Hepatocyte (in vitro differentiated cells): Measurements from ENCODE around the gene ALDH4A1. TPM values are rescaled to one million over a fixed set of nuclear protein-coding genes. Genes with fewer than 3 reads are reported as not detected.

Experiments
- DNase-seq: peaks from one replicate; pipeline ENCODE4 v3.0.0-alpha.2; 2016; ENCODE audit warnings: low spot score
- H2AFZ ChIP-seq: fragments of 200-600 bp; sonication (generic); 2 replicates; pipeline ENCODE4 v1.6.0; 2016; ENCODE audit warnings: antibody characterized with exemption, mild to moderate bottlenecking
- H3K27ac ChIP-seq: fragments of 200-600 bp; sonication (generic); 2 replicates; pipeline ENCODE4 v1.5.1; 2016; ENCODE audit warnings: mild to moderate bottlenecking
- H3K27me3 ChIP-seq: fragments of 200-600 bp; sonication (generic); 2 replicates; pipeline ENCODE4 v1.6.1; 2016
- H3K36me3 ChIP-seq: fragments of 200-600 bp; sonication (generic); replicated peaks from 2 replicates; pipeline ENCODE4 v1.5.1; 2016; ENCODE audit warnings: low read depth; ENCODE audit not compliant: insufficient read depth
- H3K4me1 ChIP-seq: fragments of 200-600 bp; sonication (generic); 2 replicates; pipeline ENCODE4 v1.5.1; 2016; ENCODE audit warnings: mild to moderate bottlenecking, moderate library complexity; ENCODE audit not compliant: insufficient read depth
- H3K4me2 ChIP-seq: fragments of 200-600 bp; sonication (generic); 2 replicates; pipeline ENCODE4 v1.6.0; 2016
- H3K4me3 ChIP-seq: fragments of 200-600 bp; sonication (generic); 2 replicates; pipeline ENCODE4 v1.5.1; 2016; ENCODE audit warnings: mild to moderate bottlenecking
- H3K79me2 ChIP-seq: fragments of 200-600 bp; sonication (generic); 2 replicates; pipeline ENCODE4 v1.6.0; 2017; ENCODE audit warnings: mild to moderate bottlenecking
- H3K9me2 ChIP-seq: fragments of 200-600 bp; sonication (generic); replicated peaks from 2 replicates; pipeline ENCODE4 v1.6.0; 2017; ENCODE audit warnings: mild to moderate bottlenecking; ENCODE audit not compliant: insufficient read depth
- H3K9me3 ChIP-seq: fragments of 200-600 bp; sonication (generic); 2 replicates; pipeline ENCODE4 v1.5.1; 2016; ENCODE audit warnings: low read depth, mild to moderate bottlenecking
- H4K20me1 ChIP-seq: fragments of 200-600 bp; sonication (generic); 2 replicates; pipeline ENCODE4 v1.6.0; 2016; ENCODE audit warnings: mild to moderate bottlenecking; ENCODE audit not compliant: insufficient read depth, poor library complexity, severe bottlenecking
- EZH2 ChIP-seq: fragments of 200-600 bp; sonication (generic); IDR thresholded peaks from 2 replicates; pipeline ENCODE4 v1.6.1; 2016; ENCODE audit warnings: antibody characterized with exemption, mild to moderate bottlenecking, borderline replicate concordance
- EZH2phosphoT487 ChIP-seq: fragments of 200-600 bp; sonication (generic); IDR thresholded peaks from one replicate; pipeline ENCODE4 v1.6.1; 2018; ENCODE audit warnings: antibody characterized with exemption, mild to moderate bottlenecking, low read depth, moderate library complexity; ENCODE audit not compliant: unreplicated experiment, severe bottlenecking
- WGBS: methylation state at CpG from one replicate; pipeline ENCODE4 v1.1.6; 2016; ENCODE audit warnings: low lambda C conversion rate; ENCODE audit errors: missing lambda C conversion rate; 5-methylcytosine and 5-hydroxymethylcytosine counted together
- polyA plus RNA-seq: library from polyadenylated mRNA; unstranded; fragments of >200 nt; fragmentation: Nextera tagmentation; extraction: Ambion mirVana; gene quantifications from 2 replicates; pipeline ENCODE4 v1.2.1, GENCODE V29; 2016
- total RNA-seq: library from RNA; depleted of rRNA; stranded (reverse); fragments of >200 nt; gene quantifications from 2 replicates; pipeline ENCODE4 v1.2.3, GENCODE V29; 2014
- TF ChIP-seq, protein P1 (sequence below): fragments of 200-600 bp; sonication (generic); IDR thresholded peaks from 2 replicates; pipeline ENCODE4 v1.5.1; 2016; ENCODE audit warnings: antibody characterized with exemption, mild to moderate bottlenecking; ENCODE audit not compliant: poor library complexity

Gene ALDH4A1
- total and polyA plus RNA-seq, 2 experiments from 2014 or later, result 41.4 to 49.1 TPM

DNA sequence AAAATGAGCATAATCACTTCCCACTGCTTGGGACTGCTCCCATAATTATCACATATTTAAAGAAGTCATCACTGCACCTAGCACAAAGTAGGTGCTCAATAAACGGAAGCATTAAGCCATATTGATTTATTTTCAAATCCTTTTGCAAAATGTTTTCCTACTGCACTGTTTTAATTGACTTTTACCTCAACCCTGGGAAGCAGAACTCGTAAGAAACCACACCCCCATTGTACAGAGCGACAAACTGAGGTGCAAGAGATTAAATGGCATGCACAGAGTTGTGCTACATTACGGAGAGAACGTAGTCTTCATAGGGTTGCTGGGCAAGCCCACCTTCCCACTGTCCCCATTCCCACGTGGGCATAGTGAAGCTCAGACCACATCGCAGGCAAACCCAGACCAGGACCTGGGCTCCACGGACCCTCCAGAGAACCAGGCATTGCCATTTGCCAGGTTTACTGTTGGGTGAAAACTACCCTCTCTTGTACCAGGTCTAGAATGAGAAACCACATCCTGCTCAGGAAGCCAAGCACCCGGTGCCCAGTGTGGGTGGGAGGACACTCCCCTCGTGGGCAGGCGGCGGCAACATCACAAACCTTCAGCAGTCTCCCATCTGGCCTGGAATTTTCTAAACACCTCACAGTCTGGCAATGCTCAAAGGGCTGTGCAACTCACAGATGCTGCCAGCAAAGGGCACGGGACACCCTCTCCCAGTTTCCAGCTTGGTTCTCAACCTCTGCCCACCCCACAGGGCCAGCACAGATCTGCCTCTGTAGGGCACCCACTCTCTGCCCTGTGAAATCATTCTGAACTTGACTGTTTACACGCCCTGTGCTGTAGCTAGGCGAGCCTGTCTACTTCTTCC, 45.9 kb upstream of the ALDH4A1 start:
- H3K27me3 ChIP-seq, result no peaks in the 10 kb centered on the region
- peak overlapping the region; percentile 64 for H3K4me2 ChIP-seq
- no peaks in the 10 kb centered on the region for H3K9me2 ChIP-seq
- no peak for DNase-seq
- H3K79me2 ChIP-seq, result peaks cover 79% of the 10 kb centered on the region
- H3K36me3 ChIP-seq, result no peaks in the 10 kb centered on the region
- H3K9me3 ChIP-seq, result no peaks in the 10 kb centered on the region
- peaks cover 53% of the 10 kb centered on the region for H3K4me1 ChIP-seq
- 75% methylated on average over 13 of the region's 15 CpGs for WGBS
- peak overlapping the region; percentile 91 for H3K27ac ChIP-seq
- no peaks in the 10 kb centered on the region for H4K20me1 ChIP-seq
- H2AFZ ChIP-seq, result no peak overlapping the region
- TF ChIP-seq EZH2, result no peak
- TF ChIP-seq EZH2phosphoT487, result no peak
- TF ChIP-seq, protein P1, sequence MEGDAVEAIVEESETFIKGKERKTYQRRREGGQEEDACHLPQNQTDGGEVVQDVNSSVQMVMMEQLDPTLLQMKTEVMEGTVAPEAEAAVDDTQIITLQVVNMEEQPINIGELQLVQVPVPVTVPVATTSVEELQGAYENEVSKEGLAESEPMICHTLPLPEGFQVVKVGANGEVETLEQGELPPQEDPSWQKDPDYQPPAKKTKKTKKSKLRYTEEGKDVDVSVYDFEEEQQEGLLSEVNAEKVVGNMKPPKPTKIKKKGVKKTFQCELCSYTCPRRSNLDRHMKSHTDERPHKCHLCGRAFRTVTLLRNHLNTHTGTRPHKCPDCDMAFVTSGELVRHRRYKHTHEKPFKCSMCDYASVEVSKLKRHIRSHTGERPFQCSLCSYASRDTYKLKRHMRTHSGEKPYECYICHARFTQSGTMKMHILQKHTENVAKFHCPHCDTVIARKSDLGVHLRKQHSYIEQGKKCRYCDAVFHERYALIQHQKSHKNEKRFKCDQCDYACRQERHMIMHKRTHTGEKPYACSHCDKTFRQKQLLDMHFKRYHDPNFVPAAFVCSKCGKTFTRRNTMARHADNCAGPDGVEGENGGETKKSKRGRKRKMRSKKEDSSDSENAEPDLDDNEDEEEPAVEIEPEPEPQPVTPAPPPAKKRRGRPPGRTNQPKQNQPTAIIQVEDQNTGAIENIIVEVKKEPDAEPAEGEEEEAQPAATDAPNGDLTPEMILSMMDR, result no peak
- H3K4me3 ChIP-seq, result no peak overlapping the region

DNA sequence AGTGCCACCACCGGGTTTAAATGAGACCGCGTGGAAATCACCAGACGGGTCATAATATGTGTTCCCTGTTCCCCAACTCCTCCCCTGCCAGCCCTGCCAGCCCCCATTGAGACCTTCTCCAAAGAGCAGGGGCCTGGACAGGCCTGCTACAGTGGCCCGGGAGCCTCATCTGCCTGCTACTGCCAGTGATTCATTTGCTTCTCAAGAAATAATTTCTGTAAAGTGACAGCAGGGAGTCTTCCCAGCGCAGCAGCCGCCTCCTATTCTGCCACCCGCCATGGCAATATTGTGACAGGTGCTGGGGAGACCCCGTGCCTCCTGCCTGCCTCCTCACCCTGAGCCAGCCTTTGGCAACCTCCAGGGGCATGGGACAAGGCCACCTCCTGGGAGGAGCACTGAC, 45.2 kb upstream of the ALDH4A1 start:
- no peak overlapping the region for H3K27ac ChIP-seq
- no peaks in the 10 kb centered on the region for H3K36me3 ChIP-seq
- H3K9me3 ChIP-seq, result no peaks in the 10 kb centered on the region
- H3K9me2 ChIP-seq, result no peaks in the 10 kb centered on the region
- no peak for DNase-seq
- H3K4me1 ChIP-seq, result peaks cover 53% of the 10 kb centered on the region
- H2AFZ ChIP-seq, result no peak overlapping the region
- H3K4me2 ChIP-seq, result no peak overlapping the region
- no peaks in the 10 kb centered on the region for H4K20me1 ChIP-seq
- H3K79me2 ChIP-seq, result peaks cover 78% of the 10 kb centered on the region
- 89% methylated on average over 9 of the region's 9 CpGs for WGBS
- TF ChIP-seq EZH2 (no peak), EZH2phosphoT487 (no peak)
- TF ChIP-seq, protein P1, result no peak
- no peak overlapping the region for H3K4me3 ChIP-seq
- H3K27me3 ChIP-seq, result no peaks in the 10 kb centered on the region

DNA sequence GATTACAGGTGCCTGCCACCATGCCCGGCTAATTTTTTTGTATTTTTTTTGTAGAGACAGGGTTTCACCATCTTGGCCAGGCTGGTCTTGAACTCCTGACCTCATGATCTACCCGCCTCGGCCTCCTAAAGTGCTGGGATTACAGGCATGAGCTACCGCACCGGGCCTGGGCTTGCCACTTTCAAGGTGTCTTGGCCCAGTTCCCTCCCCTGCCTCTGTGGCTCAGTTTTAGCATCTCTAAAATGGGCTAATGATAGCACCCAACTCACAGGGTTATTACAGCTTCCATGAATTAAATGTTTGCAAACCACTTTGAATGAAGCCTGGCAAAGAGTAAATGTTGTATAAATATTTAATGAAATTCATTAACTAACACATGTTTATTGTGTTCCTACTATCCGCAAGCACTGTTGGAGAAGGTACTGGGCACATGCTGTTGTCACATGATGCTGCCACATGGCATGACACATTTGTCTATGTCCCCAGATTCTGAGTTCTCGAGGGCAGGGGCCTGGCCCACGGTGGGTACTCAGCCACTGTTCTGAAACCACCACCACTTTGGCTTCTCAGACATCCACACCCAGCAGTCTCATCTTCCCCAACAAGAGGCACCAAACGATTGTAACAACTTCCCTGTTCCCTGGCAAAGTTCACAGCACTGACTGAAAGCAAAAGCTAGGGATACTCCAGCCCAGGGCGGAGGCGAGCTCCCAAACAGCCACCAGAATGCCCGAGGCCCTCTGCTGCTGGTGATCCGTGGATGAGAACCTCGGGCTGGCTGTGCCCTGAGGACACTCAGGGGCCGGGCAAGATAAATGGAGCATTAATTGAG, 44.4 kb upstream of the ALDH4A1 start:
- Histone ChIP-seq H3K4me2 (no peak overlapping the region), H3K27ac (no peak overlapping the region), H3K79me2 (peaks cover 73% of the 10 kb centered on the region), H3K9me2 (no peaks in the 10 kb centered on the region), H3K4me3 (no peak overlapping the region), H3K36me3 (no peaks in the 10 kb centered on the region), H3K9me3 (no peaks in the 10 kb centered on the region), H2AFZ (no peak overlapping the region), H3K27me3 (no peaks in the 10 kb centered on the region), H3K4me1 (peaks cover 58% of the 10 kb centered on the region), H4K20me1 (no peaks in the 10 kb centered on the region)
- WGBS, result 84% methylated on average over 15 of the region's 15 CpGs
- TF ChIP-seq, protein P1, result no peak
- no peak for TF ChIP-seq EZH2
- no peak for TF ChIP-seq EZH2phosphoT487
- DNase-seq, result no peak
